Hepatocyte (in vitro differentiated cells): Measurements from ENCODE around the gene CYTH1. TPM values are rescaled to one million over a fixed set of nuclear protein-coding genes. Genes with fewer than 3 reads are reported as not detected.
A peak's percentile ranks its signal among the peaks of the same experiment; 100 is the strongest.

Source experiments
- DNase-seq: peaks from one replicate; pipeline ENCODE4 v3.0.0-alpha.2; 2016; ENCODE audit warnings: low spot score
- H2AFZ ChIP-seq: fragments of 200-600 bp; sonication (generic); 2 replicates; pipeline ENCODE4 v1.6.0; 2016; ENCODE audit warnings: antibody characterized with exemption, mild to moderate bottlenecking
- H3K27ac ChIP-seq: fragments of 200-600 bp; sonication (generic); 2 replicates; pipeline ENCODE4 v1.5.1; 2016; ENCODE audit warnings: mild to moderate bottlenecking
- H3K27me3 ChIP-seq: fragments of 200-600 bp; sonication (generic); 2 replicates; pipeline ENCODE4 v1.6.1; 2016
- H3K36me3 ChIP-seq: fragments of 200-600 bp; sonication (generic); replicated peaks from 2 replicates; pipeline ENCODE4 v1.5.1; 2016; ENCODE audit warnings: low read depth; ENCODE audit not compliant: insufficient read depth
- H3K4me1 ChIP-seq: fragments of 200-600 bp; sonication (generic); 2 replicates; pipeline ENCODE4 v1.5.1; 2016; ENCODE audit warnings: mild to moderate bottlenecking, moderate library complexity; ENCODE audit not compliant: insufficient read depth
- H3K4me2 ChIP-seq: fragments of 200-600 bp; sonication (generic); 2 replicates; pipeline ENCODE4 v1.6.0; 2016
- H3K4me3 ChIP-seq: fragments of 200-600 bp; sonication (generic); 2 replicates; pipeline ENCODE4 v1.5.1; 2016; ENCODE audit warnings: mild to moderate bottlenecking
- H3K79me2 ChIP-seq: fragments of 200-600 bp; sonication (generic); 2 replicates; pipeline ENCODE4 v1.6.0; 2017; ENCODE audit warnings: mild to moderate bottlenecking
- H3K9me2 ChIP-seq: fragments of 200-600 bp; sonication (generic); replicated peaks from 2 replicates; pipeline ENCODE4 v1.6.0; 2017; ENCODE audit warnings: mild to moderate bottlenecking; ENCODE audit not compliant: insufficient read depth
- H3K9me3 ChIP-seq: fragments of 200-600 bp; sonication (generic); 2 replicates; pipeline ENCODE4 v1.5.1; 2016; ENCODE audit warnings: low read depth, mild to moderate bottlenecking
- H4K20me1 ChIP-seq: fragments of 200-600 bp; sonication (generic); 2 replicates; pipeline ENCODE4 v1.6.0; 2016; ENCODE audit warnings: mild to moderate bottlenecking; ENCODE audit not compliant: insufficient read depth, poor library complexity, severe bottlenecking
- CTCF ChIP-seq: fragments of 200-600 bp; sonication (generic); IDR thresholded peaks from 2 replicates; pipeline ENCODE4 v1.5.1; 2016; ENCODE audit warnings: antibody characterized with exemption, mild to moderate bottlenecking; ENCODE audit not compliant: poor library complexity
- EZH2 ChIP-seq: fragments of 200-600 bp; sonication (generic); IDR thresholded peaks from 2 replicates; pipeline ENCODE4 v1.6.1; 2016; ENCODE audit warnings: antibody characterized with exemption, mild to moderate bottlenecking, borderline replicate concordance
- EZH2phosphoT487 ChIP-seq: fragments of 200-600 bp; sonication (generic); IDR thresholded peaks from one replicate; pipeline ENCODE4 v1.6.1; 2018; ENCODE audit warnings: antibody characterized with exemption, mild to moderate bottlenecking, low read depth, moderate library complexity; ENCODE audit not compliant: unreplicated experiment, severe bottlenecking
- WGBS: methylation state at CpG from one replicate; pipeline ENCODE4 v1.1.6; 2016; ENCODE audit warnings: low lambda C conversion rate; ENCODE audit errors: missing lambda C conversion rate; 5-methylcytosine and 5-hydroxymethylcytosine counted together
- polyA plus RNA-seq: library from polyadenylated mRNA; unstranded; fragments of >200 nt; fragmentation: Nextera tagmentation; extraction: Ambion mirVana; gene quantifications from 2 replicates; pipeline ENCODE4 v1.2.1, GENCODE V29; 2016
- total RNA-seq: library from RNA; depleted of rRNA; stranded (reverse); fragments of >200 nt; gene quantifications from 2 replicates; pipeline ENCODE4 v1.2.3, GENCODE V29; 2014

Gene CYTH1
- total and polyA plus RNA-seq, 2 experiments from 2014 or later = 38.5 to 44.4 TPM

- H3K9me3 ChIP-seq = no peaks in the 10 kb centered on the region
- peaks cover 71% of the 10 kb centered on the region for H3K79me2 ChIP-seq
- no peak overlapping the region for H2AFZ ChIP-seq
- H3K4me2 ChIP-seq = no peak overlapping the region
- 94% methylated on average over 10 of the region's 10 CpGs for WGBS
- no peaks in the 10 kb centered on the region for H3K27me3 ChIP-seq
- no peak for DNase-seq
- H4K20me1 ChIP-seq = peaks cover 49% of the 10 kb centered on the region
- no peaks in the 10 kb centered on the region for H3K9me2 ChIP-seq
- H3K4me1 ChIP-seq = peaks cover 4% of the 10 kb centered on the region
- no peak overlapping the region for H3K4me3 ChIP-seq
- H3K27ac ChIP-seq = no peak overlapping the region
- no peaks in the 10 kb centered on the region for H3K36me3 ChIP-seq
- TF ChIP-seq EZH2phosphoT487 = no peak
- TF ChIP-seq CTCF = no peak
- no peak for TF ChIP-seq EZH2
These were observed 72.9 kb downstream of the CYTH1 start for GRCh38 chr17:78709119-78709681.

- Histone ChIP-seq H3K4me3 (no peak overlapping the region), H3K27me3 (no peaks in the 10 kb centered on the region), H3K36me3 (no peaks in the 10 kb centered on the region), H3K9me2 (no peaks in the 10 kb centered on the region), H3K9me3 (no peaks in the 10 kb centered on the region), H3K4me1 (peaks cover 4% of the 10 kb centered on the region), H4K20me1 (peaks cover 43% of the 10 kb centered on the region), H3K79me2 (peaks cover 65% of the 10 kb centered on the region), H3K4me2 (no peak overlapping the region), H2AFZ (no peak overlapping the region), H3K27ac (no peak overlapping the region)
- WGBS = 13% methylated on average over 6 of the region's 6 CpGs
- peak; percentile 85 for DNase-seq
- TF ChIP-seq EZH2 (no peak), EZH2phosphoT487 (no peak), CTCF (peak; percentile 91)
These were observed 73.5 kb downstream of the CYTH1 start for GRCh38 chr17:78708510-78708973.

GRCh38 chr17:78707923-78708322 lies 74.2 kb downstream of the CYTH1 start:
- DNase-seq = no peak
- H4K20me1 ChIP-seq = peaks cover 36% of the 10 kb centered on the region
- no peak overlapping the region for H2AFZ ChIP-seq
- peaks cover 58% of the 10 kb centered on the region for H3K79me2 ChIP-seq
- 97% methylated on average over 7 of the region's 7 CpGs for whole genome bisulfite sequencing
- H3K36me3 ChIP-seq = no peaks in the 10 kb centered on the region
- no peaks in the 10 kb centered on the region for H3K9me3 ChIP-seq
- TF ChIP-seq CTCF (no peak), EZH2phosphoT487 (no peak), EZH2 (no peak)
- H3K27ac ChIP-seq = no peak overlapping the region
- H3K9me2 ChIP-seq = no peaks in the 10 kb centered on the region
- H3K27me3 ChIP-seq = no peaks in the 10 kb centered on the region
- peaks cover 4% of the 10 kb centered on the region for H3K4me1 ChIP-seq
- H3K4me2 ChIP-seq = no peak overlapping the region
- H3K4me3 ChIP-seq = no peak overlapping the region
